Calu3 (cell line): ENCODE measurements around the gene CASQ2. TPM values are rescaled to one million over a fixed set of nuclear protein-coding genes. Genes with fewer than 3 reads are reported as not detected.

Source experiments
- BruUV-seq: library from RNA; stranded (reverse); fragments of 400-500 nt; replicated peaks from 2 replicates; lab custom pipeline; 2021; lab: Mats Ljungman, UMichigan
- CTCF ChIA-PET: fragments of 300-600 bp; sonication (Branson Sonifier 250); formaldehyde crosslinking; loops from one replicate; lab custom pipeline; 2022; ENCODE audit warnings: antibody characterized with exemption; lab: Charles Lee
- DNase-seq: peaks from one replicate; pipeline ENCODE4 v3.0.0; 2022
- H3K27ac Mint-ChIP-seq: one replicate; pipeline ENCODE4 v1.8.0; 2022; ENCODE audit warnings: mixed read lengths; ENCODE audit not compliant: unreplicated experiment
- H3K27me3 Mint-ChIP-seq: one replicate; pipeline ENCODE4 v1.8.0; 2022; ENCODE audit warnings: mixed read lengths; ENCODE audit not compliant: unreplicated experiment
- H3K36me3 Mint-ChIP-seq: one replicate; pipeline ENCODE4 v1.8.0; 2022; ENCODE audit warnings: mild to moderate bottlenecking, moderate library complexity, mixed read lengths; ENCODE audit not compliant: insufficient read depth, unreplicated experiment
- H3K4me1 Mint-ChIP-seq: one replicate; pipeline ENCODE4 v1.8.0; 2022; ENCODE audit warnings: mild to moderate bottlenecking, low read depth, mixed read lengths; ENCODE audit not compliant: unreplicated experiment
- H3K4me3 Mint-ChIP-seq: one replicate; pipeline ENCODE4 v1.8.0; 2022; ENCODE audit warnings: mild to moderate bottlenecking, low read depth, moderate library complexity, mixed read lengths; ENCODE audit not compliant: unreplicated experiment
- H3K9me3 Mint-ChIP-seq: one replicate; pipeline ENCODE4 v1.8.0; 2022; ENCODE audit warnings: low read depth, mixed read lengths; ENCODE audit not compliant: unreplicated experiment
- intact Hi-C: fragments of 100-400 bp; cut with micrococcal nuclease; formaldehyde crosslinking; loops from one replicate; pipeline ENCODE4 v1.10.0; 2022; ENCODE audit not compliant: unreplicated experiment
- total RNA-seq: library from RNA; stranded (reverse); gene quantifications from 2 replicates; pipeline ENCODE4 v1.2.3, GENCODE V29; 2022
- TF ChIP-seq, protein P1 (sequence below): fragments of 200-600 bp; IDR thresholded peaks from one replicate; pipeline ENCODE4 v1.8.0; 2022; ENCODE audit warnings: antibody characterized with exemption; ENCODE audit not compliant: unreplicated experiment

The CASQ2 gene
- total RNA-seq, 1 experiment from 2014 or later: not detected

DNA sequence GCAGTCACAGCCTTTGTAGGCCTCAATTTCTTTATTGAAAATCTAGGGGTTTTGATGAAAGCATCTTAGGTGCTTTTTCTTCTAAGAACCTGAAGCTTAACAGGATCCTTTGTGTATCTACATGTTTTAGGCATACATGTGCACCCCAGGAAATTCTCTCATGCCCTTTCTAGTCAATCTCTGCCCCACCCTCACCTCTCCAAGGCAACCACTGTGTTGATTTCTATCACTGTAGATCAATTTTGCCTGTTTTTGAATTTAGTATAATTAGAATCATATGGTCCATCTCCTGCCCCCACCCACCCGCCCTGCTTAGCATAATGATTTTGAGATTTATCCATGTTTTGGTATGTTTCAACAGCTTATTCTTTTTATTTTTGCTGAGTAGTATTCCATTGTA, 107.4 kb downstream of the CASQ2 start:
- no peak for DNase-seq
- no peak overlapping the region for H3K27ac Mint-ChIP-seq
- no peak overlapping the region for H3K4me3 Mint-ChIP-seq
- CTCF ChIA-PET: no interaction called here
- peaks cover 15% of the 10 kb centered on the region for H3K4me1 Mint-ChIP-seq
- intact Hi-C loops: no loop called here
- H3K27me3 Mint-ChIP-seq: no peaks in the 10 kb centered on the region
- H3K36me3 Mint-ChIP-seq: no peaks in the 10 kb centered on the region
- TF ChIP-seq, protein P1, sequence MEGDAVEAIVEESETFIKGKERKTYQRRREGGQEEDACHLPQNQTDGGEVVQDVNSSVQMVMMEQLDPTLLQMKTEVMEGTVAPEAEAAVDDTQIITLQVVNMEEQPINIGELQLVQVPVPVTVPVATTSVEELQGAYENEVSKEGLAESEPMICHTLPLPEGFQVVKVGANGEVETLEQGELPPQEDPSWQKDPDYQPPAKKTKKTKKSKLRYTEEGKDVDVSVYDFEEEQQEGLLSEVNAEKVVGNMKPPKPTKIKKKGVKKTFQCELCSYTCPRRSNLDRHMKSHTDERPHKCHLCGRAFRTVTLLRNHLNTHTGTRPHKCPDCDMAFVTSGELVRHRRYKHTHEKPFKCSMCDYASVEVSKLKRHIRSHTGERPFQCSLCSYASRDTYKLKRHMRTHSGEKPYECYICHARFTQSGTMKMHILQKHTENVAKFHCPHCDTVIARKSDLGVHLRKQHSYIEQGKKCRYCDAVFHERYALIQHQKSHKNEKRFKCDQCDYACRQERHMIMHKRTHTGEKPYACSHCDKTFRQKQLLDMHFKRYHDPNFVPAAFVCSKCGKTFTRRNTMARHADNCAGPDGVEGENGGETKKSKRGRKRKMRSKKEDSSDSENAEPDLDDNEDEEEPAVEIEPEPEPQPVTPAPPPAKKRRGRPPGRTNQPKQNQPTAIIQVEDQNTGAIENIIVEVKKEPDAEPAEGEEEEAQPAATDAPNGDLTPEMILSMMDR: no peak
- no peaks in the 10 kb centered on the region for H3K9me3 Mint-ChIP-seq
- BruUV-seq: no TSS peak

DNA sequence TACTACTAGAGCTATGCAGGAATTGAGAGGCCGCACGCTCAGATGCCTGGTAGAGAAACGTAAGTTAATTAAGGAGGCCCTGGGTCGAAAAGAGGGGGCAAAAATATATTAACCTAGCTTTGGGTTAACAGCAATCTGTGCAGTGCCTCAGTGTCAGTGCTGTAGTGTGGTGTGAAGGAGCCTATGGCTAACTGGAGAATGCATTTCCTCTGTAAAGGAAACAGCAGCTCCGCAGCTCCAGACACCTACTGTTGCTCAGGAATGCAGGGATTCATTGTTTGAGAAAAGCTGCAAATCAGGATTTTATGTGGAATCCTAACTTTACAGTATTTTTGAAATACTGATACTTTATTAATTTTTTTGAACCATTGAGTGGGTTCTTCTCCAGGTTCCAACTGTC, 108.4 kb downstream of the CASQ2 start:
- Mint-ChIP-seq H3K27ac (no peak overlapping the region), H3K27me3 (no peaks in the 10 kb centered on the region), H3K9me3 (no peaks in the 10 kb centered on the region), H3K4me3 (no peak overlapping the region), H3K4me1 (peaks cover 12% of the 10 kb centered on the region), H3K36me3 (no peaks in the 10 kb centered on the region)
- BruUV-seq: no TSS peak
- TF ChIP-seq, protein P1: no peak
- CTCF ChIA-PET: interaction anchor here (0.7 kb wide), 1 partner anchor 77 kb away, joined by 3 read pairs; no protein-coding TSS in a partner anchor
- intact Hi-C loops: no loop called here
- DNase-seq: no peak

DNA sequence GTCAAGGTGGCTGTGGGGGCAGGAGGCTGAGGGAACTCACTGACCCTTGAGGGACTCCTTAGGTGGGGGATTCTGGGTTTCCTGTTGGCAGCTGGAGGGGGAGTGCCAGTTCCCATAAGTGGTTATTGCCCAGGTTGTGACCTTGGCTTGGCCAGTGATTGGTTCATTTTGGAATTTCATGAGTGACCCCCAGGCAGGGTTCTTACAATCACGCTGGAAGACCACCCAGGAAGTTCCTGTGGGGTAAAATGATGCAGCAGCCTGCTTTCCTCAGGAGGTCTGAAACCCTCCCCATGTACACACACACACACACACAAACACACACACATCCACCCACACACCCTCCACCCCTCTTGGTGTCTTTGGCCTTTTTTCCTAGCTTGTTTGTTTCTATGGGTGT, 109.9 kb downstream of the CASQ2 start:
- H3K27me3 Mint-ChIP-seq: no peaks in the 10 kb centered on the region
- CTCF ChIA-PET: no interaction called here

DNA sequence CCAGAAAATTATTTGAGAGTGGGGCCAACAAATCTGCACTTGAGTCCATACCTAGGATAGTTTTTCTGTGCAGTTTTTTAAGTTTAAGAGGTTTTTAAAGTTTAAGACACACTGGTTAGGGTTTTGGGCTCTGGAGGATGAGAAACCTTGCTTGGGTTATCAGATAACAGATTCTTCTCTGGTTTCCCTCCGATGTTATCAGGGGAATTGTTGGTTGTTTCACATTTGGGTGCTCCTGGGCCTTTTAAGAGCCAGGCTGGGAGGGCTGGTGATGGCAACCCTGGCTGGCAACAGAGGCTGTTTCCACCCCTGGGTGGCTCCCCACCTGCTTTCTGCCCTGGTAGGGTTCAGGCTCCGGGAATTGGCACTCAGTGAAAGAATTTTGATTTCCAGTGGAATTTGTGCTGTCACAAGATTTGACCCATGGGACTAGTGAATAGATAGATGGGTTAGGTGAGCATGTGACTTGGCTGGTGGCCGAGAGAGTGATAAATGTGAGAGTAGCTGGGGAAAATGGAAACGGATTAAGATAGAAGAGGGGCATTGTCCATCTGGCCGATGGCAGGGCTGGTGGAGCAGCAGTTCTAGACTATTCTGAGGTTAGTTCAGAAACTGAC, 111.9 kb downstream of the CASQ2 start:
- TF ChIP-seq, protein P1: no peak
- Mint-ChIP-seq H3K27ac (no peak overlapping the region), H3K9me3 (no peaks in the 10 kb centered on the region), H3K27me3 (no peaks in the 10 kb centered on the region), H3K4me1 (peaks cover 8% of the 10 kb centered on the region), H3K36me3 (peaks cover 18% of the 10 kb centered on the region), H3K4me3 (no peak overlapping the region)
- intact Hi-C loops: no loop called here
- CTCF ChIA-PET: no interaction called here
- no TSS peak for BruUV-seq
- no peak for DNase-seq

More for the DNA sequence above, 109.9 kb downstream of the CASQ2 start:
- H3K4me3 Mint-ChIP-seq: no peak overlapping the region
- TF ChIP-seq, protein P1: no peak
- no TSS peak for BruUV-seq
- intact Hi-C loops: no loop called here
- no peak for DNase-seq
- H3K27ac Mint-ChIP-seq: no peak overlapping the region
- H3K9me3 Mint-ChIP-seq: no peaks in the 10 kb centered on the region
- H3K36me3 Mint-ChIP-seq: peaks cover 12% of the 10 kb centered on the region
- H3K4me1 Mint-ChIP-seq: peaks cover 8% of the 10 kb centered on the region
